Liver (tissue), 9 donors: Measurements from ENCODE around the gene ZSWIM8. TPM values are rescaled to one million over a fixed set of nuclear protein-coding genes. Genes with fewer than 3 reads are reported as not detected.

Experiments
- DNase-seq: peaks from one replicate; pipeline ENCODE4 v3.0.0-alpha.2; 2017; ENCODE audit warnings: low spot score
- H3K27ac ChIP-seq, 2 donors: one replicate each; pipeline ENCODE4 v1.7.0; 2013; ENCODE audit warnings: inconsistent platforms in 2 of 2, low read length in 2 of 2, control low read depth in 1 of 2, low read depth in 1 of 2, mild to moderate bottlenecking in 1 of 2
- H3K27me3 ChIP-seq, 4 donors: one replicate each; pipeline versions ENCODE4 v1.6.1 to v1.7.0; 2013; ENCODE audit warnings: low read length in 3 of 4, inconsistent platforms in 1 of 4, mild to moderate bottlenecking in 1 of 4, moderate library complexity in 1 of 4; ENCODE audit not compliant: control insufficient read depth in 4 of 4, insufficient read depth in 4 of 4
- H3K36me3 ChIP-seq, 4 donors: one replicate each; pipeline versions ENCODE4 v1.6.1 to v1.7.0; 2013; ENCODE audit warnings: low read length in 3 of 4, mild to moderate bottlenecking in 3 of 4, low read depth in 1 of 4, moderate library complexity in 1 of 4; ENCODE audit not compliant: control insufficient read depth in 4 of 4, insufficient read depth in 3 of 4
- H3K4me1 ChIP-seq, 4 donors: one replicate each; pipeline versions ENCODE4 v1.6.1 to v1.7.0; 2013; ENCODE audit warnings: low read length in 3 of 4, mild to moderate bottlenecking in 3 of 4, moderate library complexity in 1 of 4; ENCODE audit not compliant: control insufficient read depth in 4 of 4, insufficient read depth in 4 of 4
- H3K4me3 ChIP-seq, 3 donors: one replicate each; pipeline versions ENCODE4 v1.6.1 to v1.7.0; 2013; ENCODE audit warnings: low read length in 3 of 3, control low read depth in 1 of 3, low read depth in 1 of 3, mild to moderate bottlenecking in 1 of 3
- H3K9ac ChIP-seq, 2 donors: one replicate each; pipeline ENCODE4 v1.7.0; 2013; ENCODE audit warnings: low read length in 2 of 2, mild to moderate bottlenecking in 2 of 2, moderate library complexity in 2 of 2, control low read depth in 1 of 2, low read depth in 1 of 2
- H3K9me3 ChIP-seq, 4 donors: one replicate each; pipeline versions ENCODE4 v1.6.1 to v1.7.0; 2013; ENCODE audit warnings: low read length in 3 of 4; ENCODE audit not compliant: control insufficient read depth in 4 of 4
- EGR1 ChIP-seq, 2 donors: IDR thresholded peaks; 2 replicates each; pipeline ENCODE4 v1.6.1; 2016 to 2018; ENCODE audit warnings: antibody characterized with exemption in 2 of 2, low read depth in 2 of 2
- FOXA1 ChIP-seq: IDR thresholded peaks from 2 replicates; pipeline ENCODE4 v1.6.1; 2016; ENCODE audit warnings: antibody characterized with exemption
- FOXA2 ChIP-seq: IDR thresholded peaks from 2 replicates; pipeline ENCODE4 v1.6.1; 2016; ENCODE audit warnings: antibody characterized with exemption
- GABPA ChIP-seq, 2 donors: IDR thresholded peaks in 1 of 2; conservative IDR thresholded peaks in 1 of 2; 2 replicates each; pipeline ENCODE4 v1.6.1; 2016; ENCODE audit warnings: antibody characterized with exemption in 2 of 2, mild to moderate bottlenecking in 1 of 2, moderate library complexity in 1 of 2
- HNF4A ChIP-seq, 2 donors: conservative IDR thresholded peaks; 2 replicates each; pipeline ENCODE4 v1.6.1; 2016; ENCODE audit warnings: antibody characterized with exemption in 2 of 2, mild to moderate bottlenecking in 2 of 2
- HNF4G ChIP-seq: IDR thresholded peaks from 2 replicates; pipeline ENCODE4 v1.6.1; 2016; ENCODE audit warnings: antibody characterized with exemption
- JUND ChIP-seq, 2 donors: IDR thresholded peaks; 2 replicates each; pipeline ENCODE4 v1.6.1; 2016; ENCODE audit warnings: antibody characterized with exemption in 2 of 2
- NR2F2 ChIP-seq: IDR thresholded peaks from 2 replicates; pipeline ENCODE4 v1.6.1; 2016; ENCODE audit warnings: antibody characterized with exemption
- RAD21 ChIP-seq, 2 donors: IDR thresholded peaks; 2 replicates each; pipeline ENCODE4 v1.6.1; 2016; ENCODE audit warnings: antibody characterized with exemption in 2 of 2, mild to moderate bottlenecking in 2 of 2
- RXRA ChIP-seq, 2 donors: IDR thresholded peaks; 2 replicates each; pipeline ENCODE4 v1.6.1; 2017 to 2018; ENCODE audit warnings: antibody characterized with exemption in 2 of 2, mild to moderate bottlenecking in 1 of 2
- TAF1 ChIP-seq: conservative IDR thresholded peaks from 2 replicates; pipeline ENCODE4 v1.6.1; 2016; ENCODE audit warnings: antibody characterized with exemption, mild to moderate bottlenecking
- YY1 ChIP-seq: IDR thresholded peaks from 2 replicates; pipeline ENCODE4 v1.6.1; 2016; ENCODE audit warnings: antibody characterized with exemption, mild to moderate bottlenecking
- WGBS: extraction: QIAGEN DNeasy Blood & Tissue Kit; methylation state at CpG from one replicate; pipeline ENCODE4 v1.1.7; 2013; 5-methylcytosine and 5-hydroxymethylcytosine counted together
- polyA plus RNA-seq, 2 donors: library from polyadenylated mRNA; stranded (reverse) in 1 of 2; unstranded in 1 of 2; fragments of 200-250 nt in 1 of 2; fragments of >200 nt in 1 of 2; fragmentation: Nextera tagmentation in 1 of 2; extraction: Ambion mirVana in 1 of 2; gene quantifications; one replicate each; pipeline versions ENCODE4 v1.2.1 to v1.2.3, GENCODE V29; 2013 to 2015
- total RNA-seq, 2 donors: library from RNA; depleted of rRNA; stranded (reverse); fragments of >200 nt; gene quantifications; one replicate each; pipeline ENCODE4 v1.2.3, GENCODE V29; 2014
- TF ChIP-seq, protein P1 (sequence below): IDR thresholded peaks from 2 replicates; pipeline ENCODE4 v1.6.1; 2016; ENCODE audit warnings: antibody characterized with exemption
- TF ChIP-seq, protein P2 (sequence below): IDR thresholded peaks from 2 replicates; pipeline ENCODE4 v1.6.1; 2016; ENCODE audit warnings: antibody characterized with exemption
- TF ChIP-seq, protein P3 (sequence below): fragments of 150-350 bp; IDR thresholded peaks from 2 replicates; pipeline ENCODE4 v1.5.1; 2017; ENCODE audit warnings: improper control_type of control experiment, low read depth, low read length; ENCODE audit not compliant: missing input control
- TF ChIP-seq, protein P4 (sequence below): IDR thresholded peaks from 2 replicates; pipeline ENCODE4 v1.6.1; 2016; ENCODE audit warnings: antibody characterized with exemption
- TF ChIP-seq, protein P5 (sequence below): IDR thresholded peaks from 2 replicates; pipeline ENCODE4 v1.6.1; 2016; ENCODE audit warnings: antibody characterized with exemption, mild to moderate bottlenecking
- donor health status: healthy.
- donor health status: healthy.
- donor health status: healthy.
- donor health status: healthy.
- donor health status: healthy.

ZSWIM8 gene
- total and polyA plus RNA-seq, 4 donors: 33.3 to 66.2 (median 44.4) TPM

DNA sequence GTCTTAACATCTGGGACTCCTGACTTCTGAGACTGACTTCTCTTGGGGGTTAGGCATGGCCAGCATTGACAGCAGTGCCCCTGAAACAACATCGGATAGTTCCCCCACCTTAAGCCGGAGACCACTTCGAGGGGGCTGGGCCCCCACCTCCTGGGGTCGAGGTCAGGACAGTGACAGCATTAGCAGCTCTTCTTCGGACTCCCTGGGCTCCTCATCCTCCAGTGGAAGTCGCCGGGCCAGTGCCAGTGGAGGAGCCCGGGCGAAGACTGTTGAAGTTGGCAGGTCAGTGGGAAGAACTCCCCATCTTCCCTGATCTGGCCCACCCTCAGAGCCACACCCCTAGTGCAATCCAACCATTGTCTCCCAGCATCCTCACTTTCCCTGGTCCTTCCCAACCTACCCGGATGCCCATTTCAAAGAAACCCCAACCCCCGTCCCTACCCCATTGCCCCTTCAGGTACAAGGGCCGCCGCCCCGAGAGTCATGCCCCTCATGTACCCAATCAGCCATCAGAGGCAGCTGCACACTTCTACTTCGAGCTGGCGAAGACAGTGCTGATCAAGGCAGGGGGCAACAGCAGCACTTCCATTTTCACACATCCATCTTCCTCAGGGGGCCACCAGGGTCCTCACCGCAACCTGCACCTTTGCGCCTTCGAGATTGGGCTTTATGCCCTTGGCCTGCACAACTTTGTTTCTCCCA, 12.1 kb downstream of the ZSWIM8 start:
- no peak for DNase-seq
- Histone ChIP-seq H3K27ac (no peak overlapping the region), H3K4me3 (no peak overlapping the region), H3K27me3 (no peaks in the 10 kb centered on the region), H3K9ac (no peak overlapping the region), H3K36me3 (peaks cover 19 to 95% (median 74%) of the 10 kb centered on the region in 4 donors), H3K4me1 (no peaks in the 10 kb centered on the region), H3K9me3 (no peaks in the 10 kb centered on the region)
- TF ChIP-seq HNF4G (no peak), JUND (IDR thresholded peaks at IDR 0.05) (no peak), TAF1 (no peak), RAD21 (IDR thresholded peaks at IDR 0.05) (no peak), NR2F2 (no peak), FOXA2 (no peak), EGR1 (IDR thresholded peaks at IDR 0.05; ENCODE audit: low read depth in 2 of 2) (no peak), HNF4A (conservative IDR thresholded peaks at IDR 0.05) (no peak), GABPA (IDR thresholded peaks at IDR 0.05 in 1 of 2, conservative IDR thresholded peaks at IDR 0.05 in 1 of 2) (no peak), YY1 (no peak), FOXA1 (no peak), RXRA (IDR thresholded peaks at IDR 0.05) (no peak)
- TF ChIP-seq, protein P1, sequence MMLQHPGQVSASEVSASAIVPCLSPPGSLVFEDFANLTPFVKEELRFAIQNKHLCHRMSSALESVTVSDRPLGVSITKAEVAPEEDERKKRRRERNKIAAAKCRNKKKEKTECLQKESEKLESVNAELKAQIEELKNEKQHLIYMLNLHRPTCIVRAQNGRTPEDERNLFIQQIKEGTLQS: no peak
- TF ChIP-seq, protein P2, sequence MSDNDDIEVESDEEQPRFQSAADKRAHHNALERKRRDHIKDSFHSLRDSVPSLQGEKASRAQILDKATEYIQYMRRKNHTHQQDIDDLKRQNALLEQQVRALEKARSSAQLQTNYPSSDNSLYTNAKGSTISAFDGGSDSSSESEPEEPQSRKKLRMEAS: no peak
- TF ChIP-seq, protein P3, sequence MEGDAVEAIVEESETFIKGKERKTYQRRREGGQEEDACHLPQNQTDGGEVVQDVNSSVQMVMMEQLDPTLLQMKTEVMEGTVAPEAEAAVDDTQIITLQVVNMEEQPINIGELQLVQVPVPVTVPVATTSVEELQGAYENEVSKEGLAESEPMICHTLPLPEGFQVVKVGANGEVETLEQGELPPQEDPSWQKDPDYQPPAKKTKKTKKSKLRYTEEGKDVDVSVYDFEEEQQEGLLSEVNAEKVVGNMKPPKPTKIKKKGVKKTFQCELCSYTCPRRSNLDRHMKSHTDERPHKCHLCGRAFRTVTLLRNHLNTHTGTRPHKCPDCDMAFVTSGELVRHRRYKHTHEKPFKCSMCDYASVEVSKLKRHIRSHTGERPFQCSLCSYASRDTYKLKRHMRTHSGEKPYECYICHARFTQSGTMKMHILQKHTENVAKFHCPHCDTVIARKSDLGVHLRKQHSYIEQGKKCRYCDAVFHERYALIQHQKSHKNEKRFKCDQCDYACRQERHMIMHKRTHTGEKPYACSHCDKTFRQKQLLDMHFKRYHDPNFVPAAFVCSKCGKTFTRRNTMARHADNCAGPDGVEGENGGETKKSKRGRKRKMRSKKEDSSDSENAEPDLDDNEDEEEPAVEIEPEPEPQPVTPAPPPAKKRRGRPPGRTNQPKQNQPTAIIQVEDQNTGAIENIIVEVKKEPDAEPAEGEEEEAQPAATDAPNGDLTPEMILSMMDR: no peak
- TF ChIP-seq, protein P4, sequence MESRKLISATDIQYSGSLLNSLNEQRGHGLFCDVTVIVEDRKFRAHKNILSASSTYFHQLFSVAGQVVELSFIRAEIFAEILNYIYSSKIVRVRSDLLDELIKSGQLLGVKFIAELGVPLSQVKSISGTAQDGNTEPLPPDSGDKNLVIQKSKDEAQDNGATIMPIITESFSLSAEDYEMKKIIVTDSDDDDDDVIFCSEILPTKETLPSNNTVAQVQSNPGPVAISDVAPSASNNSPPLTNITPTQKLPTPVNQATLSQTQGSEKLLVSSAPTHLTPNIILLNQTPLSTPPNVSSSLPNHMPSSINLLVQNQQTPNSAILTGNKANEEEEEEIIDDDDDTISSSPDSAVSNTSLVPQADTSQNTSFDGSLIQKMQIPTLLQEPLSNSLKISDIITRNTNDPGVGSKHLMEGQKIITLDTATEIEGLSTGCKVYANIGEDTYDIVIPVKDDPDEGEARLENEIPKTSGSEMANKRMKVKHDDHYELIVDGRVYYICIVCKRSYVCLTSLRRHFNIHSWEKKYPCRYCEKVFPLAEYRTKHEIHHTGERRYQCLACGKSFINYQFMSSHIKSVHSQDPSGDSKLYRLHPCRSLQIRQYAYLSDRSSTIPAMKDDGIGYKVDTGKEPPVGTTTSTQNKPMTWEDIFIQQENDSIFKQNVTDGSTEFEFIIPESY: no peak
- TF ChIP-seq, protein P5, sequence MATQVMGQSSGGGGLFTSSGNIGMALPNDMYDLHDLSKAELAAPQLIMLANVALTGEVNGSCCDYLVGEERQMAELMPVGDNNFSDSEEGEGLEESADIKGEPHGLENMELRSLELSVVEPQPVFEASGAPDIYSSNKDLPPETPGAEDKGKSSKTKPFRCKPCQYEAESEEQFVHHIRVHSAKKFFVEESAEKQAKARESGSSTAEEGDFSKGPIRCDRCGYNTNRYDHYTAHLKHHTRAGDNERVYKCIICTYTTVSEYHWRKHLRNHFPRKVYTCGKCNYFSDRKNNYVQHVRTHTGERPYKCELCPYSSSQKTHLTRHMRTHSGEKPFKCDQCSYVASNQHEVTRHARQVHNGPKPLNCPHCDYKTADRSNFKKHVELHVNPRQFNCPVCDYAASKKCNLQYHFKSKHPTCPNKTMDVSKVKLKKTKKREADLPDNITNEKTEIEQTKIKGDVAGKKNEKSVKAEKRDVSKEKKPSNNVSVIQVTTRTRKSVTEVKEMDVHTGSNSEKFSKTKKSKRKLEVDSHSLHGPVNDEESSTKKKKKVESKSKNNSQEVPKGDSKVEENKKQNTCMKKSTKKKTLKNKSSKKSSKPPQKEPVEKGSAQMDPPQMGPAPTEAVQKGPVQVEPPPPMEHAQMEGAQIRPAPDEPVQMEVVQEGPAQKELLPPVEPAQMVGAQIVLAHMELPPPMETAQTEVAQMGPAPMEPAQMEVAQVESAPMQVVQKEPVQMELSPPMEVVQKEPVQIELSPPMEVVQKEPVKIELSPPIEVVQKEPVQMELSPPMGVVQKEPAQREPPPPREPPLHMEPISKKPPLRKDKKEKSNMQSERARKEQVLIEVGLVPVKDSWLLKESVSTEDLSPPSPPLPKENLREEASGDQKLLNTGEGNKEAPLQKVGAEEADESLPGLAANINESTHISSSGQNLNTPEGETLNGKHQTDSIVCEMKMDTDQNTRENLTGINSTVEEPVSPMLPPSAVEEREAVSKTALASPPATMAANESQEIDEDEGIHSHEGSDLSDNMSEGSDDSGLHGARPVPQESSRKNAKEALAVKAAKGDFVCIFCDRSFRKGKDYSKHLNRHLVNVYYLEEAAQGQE: no peak
- 92% methylated on average over 19 of the region's 19 CpGs for WGBS
